ENCODE data around the gene ZNF331.

ZNF331 gene

DNA sequence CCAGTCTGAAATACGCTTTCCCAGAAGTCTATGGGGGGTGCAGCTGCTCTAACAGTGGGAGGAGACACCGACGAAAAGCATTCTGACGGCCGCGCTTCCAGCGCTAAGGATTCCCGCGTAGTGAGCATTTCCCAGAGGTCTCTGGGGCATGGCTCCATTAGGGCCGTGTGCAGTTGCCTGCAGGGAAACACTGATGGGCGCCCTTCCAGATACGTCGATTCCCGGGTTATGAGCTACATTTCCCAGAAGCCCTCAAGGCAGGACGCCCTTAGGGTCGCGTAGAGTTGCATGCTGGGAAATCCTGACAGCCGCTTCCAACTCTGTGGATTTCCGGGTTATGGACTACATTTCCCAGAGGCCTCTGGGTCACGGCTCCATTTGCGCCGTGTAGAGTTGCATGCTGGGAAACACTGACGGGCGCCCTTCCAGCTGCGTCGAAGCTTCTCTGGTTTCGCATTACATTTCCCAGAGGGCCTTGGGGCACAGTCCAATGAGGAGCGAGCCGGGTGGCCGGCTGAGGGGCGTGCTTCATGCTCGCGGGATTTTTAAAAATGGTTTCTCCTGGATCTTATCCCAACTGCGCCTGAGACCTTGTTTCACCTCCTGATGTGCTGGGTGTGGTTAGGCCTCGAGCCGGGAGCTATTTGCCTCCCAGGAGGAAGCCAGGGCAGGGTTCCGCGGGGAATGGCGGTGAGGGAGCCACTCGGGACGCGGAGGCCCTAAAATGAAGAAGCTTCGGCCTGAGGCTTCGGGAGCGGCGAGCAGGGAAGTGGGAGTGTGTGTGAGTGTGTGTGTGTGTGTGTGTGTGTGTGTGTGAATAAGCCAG is 17.2 kb upstream of the ZNF331 start:
- DNase-seq (ENCODE audit: low spot score): peak; percentile 99

- DNase-seq (ENCODE audit: low spot score): no peak
Measured at GRCh38 chr19:53521373-53522202, 16.4 kb upstream of the ZNF331 start.

- DNase-seq (ENCODE audit: low spot score): no peak
Measured at GRCh38 chr19:53525922-53526321, 12.0 kb upstream of the ZNF331 start.

- no peak for DNase-seq (ENCODE audit: low spot score)
Measured at GRCh38 chr19:53530622-53531021, 7.3 kb upstream of the ZNF331 start.

- no peak for DNase-seq (ENCODE audit: low spot score)
Measured at GRCh38 chr19:53531457-53531856, 6.5 kb upstream of the ZNF331 start.

DNA sequence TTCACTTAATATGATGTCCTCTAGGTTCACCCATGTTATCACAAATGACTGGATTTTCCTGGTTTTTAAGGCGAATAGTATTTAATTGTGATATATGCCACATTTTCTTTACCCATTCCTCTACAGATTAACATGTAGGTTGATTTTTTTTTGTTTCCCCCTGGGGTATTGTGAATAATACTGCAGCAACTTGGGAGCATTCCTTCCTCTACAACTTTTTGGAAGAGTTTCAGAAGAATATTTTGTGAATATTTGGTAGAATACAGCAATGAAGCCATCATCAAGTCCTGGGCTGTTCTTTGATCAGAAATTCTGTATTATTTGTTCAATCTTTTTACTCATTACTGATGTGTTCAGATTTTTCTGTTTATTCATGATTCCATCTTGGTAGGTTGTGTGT is 5.6 kb upstream of the ZNF331 start:
- DNase-seq (ENCODE audit: low spot score): no peak

DNA sequence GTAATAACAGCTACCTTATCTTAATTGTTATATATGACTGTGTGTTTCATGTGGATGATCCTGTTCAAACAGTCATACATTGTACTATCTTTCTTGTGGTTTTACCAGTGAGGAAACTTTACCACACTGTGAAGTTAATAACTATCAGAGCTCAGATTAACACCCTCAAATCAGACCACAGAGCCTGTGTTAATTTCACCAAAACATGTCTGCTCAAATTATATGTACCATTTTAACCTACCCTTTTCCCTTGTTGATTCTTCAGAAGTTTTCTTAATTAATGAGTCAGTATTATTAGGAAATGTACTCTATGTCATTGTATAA is 1.8 kb upstream of the ZNF331 start:
- DNase-seq (ENCODE audit: low spot score): no peak

GRCh38 chr19:53537121-53537520 is 824 bp upstream of the ZNF331 start:
- DNase-seq (ENCODE audit: low spot score): no peak

GRCh38 chr19:53538378-53539109 is 599 bp downstream of the ZNF331 start:
- no peak for DNase-seq (ENCODE audit: low spot score)

- DNase-seq (ENCODE audit: low spot score): no peak
Measured at GRCh38 chr19:53540091-53540490, 2.1 kb downstream of the ZNF331 start.

DNA sequence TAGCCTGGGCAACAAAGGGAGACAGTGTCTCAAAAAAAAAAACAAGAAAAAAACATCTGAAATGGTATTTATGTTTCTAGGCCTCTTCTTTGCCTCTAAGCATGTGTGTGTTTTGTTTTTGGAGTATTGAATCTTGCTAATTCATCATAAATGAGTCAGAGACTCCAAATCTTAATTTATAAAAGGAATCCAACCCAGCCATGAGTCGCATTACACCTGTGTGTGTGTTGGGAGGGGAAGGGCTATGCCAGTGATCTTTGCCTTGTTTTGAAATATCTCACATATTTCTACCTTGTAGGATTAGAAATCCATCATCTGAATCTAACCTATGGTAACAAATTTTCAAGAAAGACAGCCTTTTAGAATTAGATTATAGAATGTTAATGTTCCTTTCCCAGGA is 4.0 kb downstream of the ZNF331 start:
- no peak for DNase-seq (ENCODE audit: low spot score)

DNA sequence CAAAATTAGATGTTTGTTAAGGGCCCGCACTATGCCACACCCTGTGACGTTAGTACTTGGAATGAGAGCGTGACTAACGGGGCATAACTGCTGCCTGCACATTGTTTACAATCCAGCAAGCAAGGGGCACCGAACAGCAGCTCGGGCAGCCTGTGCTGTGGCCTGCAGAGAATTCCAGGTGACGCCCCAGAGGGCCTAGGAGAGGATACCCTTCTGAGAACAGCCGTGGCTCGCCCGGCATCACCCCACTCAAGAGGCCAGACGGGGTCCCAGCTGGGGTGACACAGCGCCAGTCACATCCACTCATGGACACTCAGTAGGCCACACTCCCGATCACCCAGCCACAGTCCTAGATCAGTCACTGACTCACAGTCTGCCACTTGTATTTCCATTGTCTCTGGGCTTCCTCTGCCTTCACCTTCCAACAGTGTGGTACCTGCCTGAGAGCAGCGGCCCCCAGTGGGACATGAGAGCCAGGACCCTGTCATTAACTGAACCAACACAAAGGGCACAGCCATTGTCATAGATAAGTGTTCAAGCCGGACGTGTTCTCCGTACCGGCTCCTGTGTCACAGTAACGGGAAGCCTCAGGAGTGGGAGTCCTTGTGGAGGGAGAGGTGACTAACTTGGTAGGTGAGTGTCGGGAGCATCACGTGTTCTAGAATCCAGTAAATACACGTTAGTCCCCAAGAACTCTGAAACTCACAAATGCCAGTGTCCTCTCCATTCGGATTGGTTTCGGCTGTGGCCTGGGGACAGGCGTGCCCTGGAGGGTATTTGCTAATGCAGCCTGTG is 7.5 kb downstream of the ZNF331 start:
- no peak for DNase-seq (ENCODE audit: low spot score)

- no peak for DNase-seq (ENCODE audit: low spot score)
Measured at GRCh38 chr19:53546758-53547513, 9.0 kb downstream of the ZNF331 start.

DNA sequence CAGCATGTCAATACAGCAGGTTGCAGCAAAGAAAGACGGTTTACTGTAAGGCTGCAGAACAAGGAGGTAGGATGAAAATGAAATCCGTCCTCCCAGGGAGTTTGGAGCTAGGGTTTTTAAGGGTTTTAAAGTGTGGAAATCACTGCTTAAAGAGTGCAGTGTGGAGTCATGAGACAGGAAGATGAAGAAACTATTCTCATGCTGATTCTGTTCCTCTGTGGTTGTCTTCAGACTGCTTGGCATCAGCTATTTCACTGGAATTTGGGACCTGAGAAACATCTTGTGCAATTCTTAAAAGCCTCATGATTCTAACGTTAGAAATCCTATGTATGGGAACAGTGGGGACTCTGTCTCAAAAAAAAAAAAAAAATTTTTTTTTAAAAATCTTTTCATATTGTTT is 11.4 kb downstream of the ZNF331 start:
- DNase-seq (ENCODE audit: low spot score): peak; percentile 58

GRCh38 chr19:53552001-53552721 is 14.2 kb downstream of the ZNF331 start:
- DNase-seq (ENCODE audit: low spot score): no peak

GRCh38 chr19:53553156-53553555 is 15.2 kb downstream of the ZNF331 start:
- no peak for DNase-seq (ENCODE audit: low spot score)

DNA sequence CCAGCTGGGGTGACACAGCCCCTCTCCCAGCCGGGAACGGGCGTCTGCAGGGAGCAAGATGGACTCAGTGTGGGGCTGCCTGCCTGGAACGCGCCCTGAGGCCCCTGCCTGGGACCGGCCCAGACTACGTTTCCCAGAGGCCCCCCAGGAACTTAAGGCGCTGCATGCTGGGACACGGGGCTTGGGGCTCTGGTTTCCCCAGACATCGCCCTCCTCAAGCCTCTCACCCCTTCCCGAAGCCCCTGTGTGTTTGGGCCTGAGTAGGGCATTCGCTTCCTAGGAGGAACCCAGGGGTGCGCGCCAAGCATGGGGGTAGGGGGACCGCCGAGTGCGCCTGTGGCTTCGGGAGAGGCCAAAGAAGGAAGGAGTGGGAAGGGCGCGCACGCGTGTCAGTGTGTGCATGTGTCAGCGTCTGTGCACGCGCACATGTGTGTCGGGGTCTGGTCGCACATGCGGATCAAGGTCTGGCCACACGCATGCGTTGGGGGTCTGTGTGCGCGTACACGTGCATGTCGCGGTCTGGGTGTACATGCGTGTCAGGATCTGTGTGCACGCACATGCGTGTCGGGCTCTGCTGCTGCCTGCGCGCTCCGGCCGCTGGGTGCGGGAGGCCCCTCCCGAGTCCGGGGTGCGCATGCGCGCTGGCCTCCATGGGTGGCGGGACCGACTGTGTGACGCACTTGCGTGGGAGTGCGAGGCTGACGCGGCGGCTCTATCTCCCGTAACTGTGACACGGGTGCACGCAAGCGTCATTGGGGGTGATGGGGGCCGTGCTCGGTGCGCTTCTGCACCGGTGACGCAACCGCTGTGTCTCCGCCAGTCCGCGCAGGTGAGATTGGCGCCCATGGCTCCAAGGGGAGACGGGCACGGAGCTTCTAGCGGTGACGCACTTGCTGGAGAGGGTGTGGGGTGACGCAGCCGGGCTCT is 16.2 kb downstream of the ZNF331 start:
- DNase-seq (ENCODE audit: low spot score): peak; percentile 75

DNA sequence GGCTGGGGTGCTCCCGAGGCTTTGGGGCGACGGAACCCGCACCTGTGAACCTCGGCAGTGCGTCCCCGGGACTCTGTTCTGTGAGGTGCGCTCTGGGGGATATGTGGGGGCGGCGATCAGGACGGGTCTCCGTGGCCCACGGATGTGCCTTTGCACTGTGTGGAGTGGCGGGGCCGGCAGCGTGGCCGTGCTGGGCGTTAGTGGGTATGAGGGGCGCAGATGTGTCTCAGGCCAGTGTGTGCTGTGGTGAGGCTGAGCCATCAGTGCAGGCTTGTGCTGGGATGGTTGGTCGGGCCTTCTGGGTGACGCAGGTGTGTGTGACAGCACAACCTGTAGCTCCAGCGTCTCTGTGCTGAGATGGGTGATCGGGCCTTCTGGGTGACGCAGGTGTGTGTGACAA is 16.9 kb downstream of the ZNF331 start:
- no peak for DNase-seq (ENCODE audit: low spot score)

DNA sequence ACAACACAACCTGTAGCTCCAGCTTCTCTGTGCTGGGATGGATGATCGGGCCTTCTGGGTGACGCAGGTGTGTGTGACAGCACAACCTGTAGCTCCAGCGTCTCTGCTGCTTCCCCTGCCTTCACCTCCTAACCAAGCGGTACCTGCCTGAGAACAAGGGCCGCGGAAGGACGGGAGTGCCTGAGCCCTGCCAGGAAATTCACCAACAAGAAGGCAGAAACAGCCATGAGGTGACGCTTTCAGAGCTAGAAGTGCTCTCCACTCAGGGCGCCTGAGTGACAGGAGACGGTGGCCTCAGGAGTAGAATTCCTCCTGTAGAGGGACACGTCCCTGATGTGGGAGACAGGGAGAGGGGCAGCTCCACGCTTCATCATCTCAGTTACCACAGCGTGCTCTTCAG is 17.4 kb downstream of the ZNF331 start:
- DNase-seq (ENCODE audit: low spot score): no peak

Data from pons (tissue), 1 donor.